ENCODE results near the gene SMARCA2.

The SMARCA2 gene

DNA sequence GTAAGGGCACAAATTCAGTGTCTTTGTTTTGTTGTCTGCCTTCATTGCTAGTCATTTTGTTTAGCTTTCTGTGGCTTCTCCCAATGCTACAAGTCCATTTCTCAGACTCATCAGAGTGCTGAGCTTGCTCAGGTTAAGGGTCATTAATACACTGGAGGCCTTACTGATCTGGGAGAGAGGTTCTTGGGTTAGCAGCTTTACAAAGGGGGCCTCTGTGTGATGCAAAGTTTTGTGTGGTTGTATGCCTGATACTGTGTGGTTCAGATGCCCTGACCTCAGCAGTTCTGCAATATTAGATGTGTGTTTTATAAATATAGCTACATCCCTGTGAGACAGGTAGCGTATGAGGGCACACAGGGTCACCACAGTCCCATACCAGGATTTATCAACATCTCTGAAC lies 34.8 kb upstream of the SMARCA2 start:
- TF ChIP-seq, protein P1, sequence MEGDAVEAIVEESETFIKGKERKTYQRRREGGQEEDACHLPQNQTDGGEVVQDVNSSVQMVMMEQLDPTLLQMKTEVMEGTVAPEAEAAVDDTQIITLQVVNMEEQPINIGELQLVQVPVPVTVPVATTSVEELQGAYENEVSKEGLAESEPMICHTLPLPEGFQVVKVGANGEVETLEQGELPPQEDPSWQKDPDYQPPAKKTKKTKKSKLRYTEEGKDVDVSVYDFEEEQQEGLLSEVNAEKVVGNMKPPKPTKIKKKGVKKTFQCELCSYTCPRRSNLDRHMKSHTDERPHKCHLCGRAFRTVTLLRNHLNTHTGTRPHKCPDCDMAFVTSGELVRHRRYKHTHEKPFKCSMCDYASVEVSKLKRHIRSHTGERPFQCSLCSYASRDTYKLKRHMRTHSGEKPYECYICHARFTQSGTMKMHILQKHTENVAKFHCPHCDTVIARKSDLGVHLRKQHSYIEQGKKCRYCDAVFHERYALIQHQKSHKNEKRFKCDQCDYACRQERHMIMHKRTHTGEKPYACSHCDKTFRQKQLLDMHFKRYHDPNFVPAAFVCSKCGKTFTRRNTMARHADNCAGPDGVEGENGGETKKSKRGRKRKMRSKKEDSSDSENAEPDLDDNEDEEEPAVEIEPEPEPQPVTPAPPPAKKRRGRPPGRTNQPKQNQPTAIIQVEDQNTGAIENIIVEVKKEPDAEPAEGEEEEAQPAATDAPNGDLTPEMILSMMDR (conservative IDR thresholded peaks at IDR 0.05; ENCODE audit: low read depth, low read length) = no peak
- H3K27ac ChIP-seq = peak overlapping the region; percentile 87
- H3K4me1 ChIP-seq (ENCODE audit: low read depth, poor library complexity, severe bottlenecking) = peaks cover 69% of the 10 kb centered on the region
- peak overlapping the region; percentile 57 for H3K9ac ChIP-seq
- no peak overlapping the region for H3K4me3 ChIP-seq (IDR thresholded peaks at IDR 0.05; ENCODE audit: insufficient read depth, low read depth, low read length)
- H4K20me1 ChIP-seq (ENCODE audit: insufficient read depth) = no peaks in the 10 kb centered on the region
- no peaks in the 10 kb centered on the region for H3K27me3 ChIP-seq (ENCODE audit: insufficient read depth, low read depth)
- no peaks in the 10 kb centered on the region for H3K36me3 ChIP-seq (ENCODE audit: insufficient read depth)
- H3K4me2 ChIP-seq = peak overlapping the region; percentile 78
- peaks cover 5% of the 10 kb centered on the region; the same call in 1 of the 2 replicates for H3K79me2 ChIP-seq (ENCODE audit: insufficient read depth, low read depth)
- H2AFZ ChIP-seq (ENCODE audit: low read depth) = peak overlapping the region; percentile 5; the same call in 1 of the 2 replicates

DNA sequence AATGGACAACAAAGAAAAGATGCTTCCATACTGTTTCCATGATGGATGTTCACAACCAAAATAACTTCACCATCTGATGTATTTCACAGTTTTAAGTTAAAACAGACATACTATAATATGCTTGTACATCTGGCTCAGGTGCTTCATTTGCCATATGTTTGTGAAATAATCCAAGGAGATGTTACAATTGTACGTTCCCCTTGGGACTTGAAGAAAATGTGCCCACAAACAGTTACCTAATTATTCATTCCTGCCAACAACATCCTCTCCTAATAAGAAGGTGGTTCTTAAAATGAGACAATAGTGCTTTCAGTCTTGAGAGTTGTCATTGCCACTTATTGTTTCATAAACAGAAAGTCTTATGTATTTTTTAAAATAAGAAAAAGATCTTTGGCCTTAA lies 33.1 kb upstream of the SMARCA2 start:
- H3K36me3 ChIP-seq (ENCODE audit: insufficient read depth) = no peaks in the 10 kb centered on the region
- peaks cover 65% of the 10 kb centered on the region for H3K4me1 ChIP-seq (ENCODE audit: low read depth, poor library complexity, severe bottlenecking)
- peak overlapping the region; percentile 87 for H3K27ac ChIP-seq
- H3K4me2 ChIP-seq = peak overlapping the region; percentile 78
- H3K9ac ChIP-seq = peak overlapping the region; percentile 57; the same call in 1 of the 2 replicates
- peaks cover 5% of the 10 kb centered on the region; the same call in 1 of the 2 replicates for H3K79me2 ChIP-seq (ENCODE audit: insufficient read depth, low read depth)
- H2AFZ ChIP-seq (ENCODE audit: low read depth) = no peak overlapping the region
- H3K4me3 ChIP-seq (IDR thresholded peaks at IDR 0.05; ENCODE audit: insufficient read depth, low read depth, low read length) = no peak overlapping the region
- TF ChIP-seq, protein P1 (conservative IDR thresholded peaks at IDR 0.05; ENCODE audit: low read depth, low read length) = no peak
- no peaks in the 10 kb centered on the region for H3K27me3 ChIP-seq (ENCODE audit: insufficient read depth, low read depth)
- H4K20me1 ChIP-seq (ENCODE audit: insufficient read depth) = no peaks in the 10 kb centered on the region

DNA sequence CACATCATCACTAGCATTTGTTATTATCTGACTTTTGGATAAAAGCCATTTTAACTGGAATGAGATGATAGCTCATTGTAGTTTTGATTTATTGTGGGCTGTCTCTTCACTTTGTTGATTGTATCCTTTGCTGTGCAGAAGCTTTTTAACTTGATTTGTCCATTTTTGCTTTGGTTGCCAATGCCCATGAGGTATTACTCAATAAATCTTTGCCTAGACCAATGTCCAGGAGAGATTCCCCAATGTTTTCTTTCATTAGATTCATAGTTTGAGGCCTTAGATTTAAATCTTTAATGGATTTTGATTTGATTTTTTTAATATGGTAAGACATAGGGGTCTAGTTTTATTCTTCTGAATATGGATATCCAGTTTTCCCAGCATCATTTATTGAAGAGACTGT lies 28.8 kb upstream of the SMARCA2 start:
- Histone ChIP-seq H3K79me2 (ENCODE audit: insufficient read depth, low read depth) (peaks cover 5% of the 10 kb centered on the region; the same call in 1 of the 2 replicates), H3K9ac (no peak overlapping the region), H4K20me1 (ENCODE audit: insufficient read depth) (no peaks in the 10 kb centered on the region), H3K4me3 (IDR thresholded peaks at IDR 0.05; ENCODE audit: insufficient read depth, low read depth, low read length) (no peak overlapping the region), H3K27me3 (ENCODE audit: insufficient read depth, low read depth) (no peaks in the 10 kb centered on the region), H3K4me2 (no peak overlapping the region), H3K36me3 (ENCODE audit: insufficient read depth) (no peaks in the 10 kb centered on the region), H3K27ac (no peak overlapping the region), H3K4me1 (ENCODE audit: low read depth, poor library complexity, severe bottlenecking) (peaks cover 25% of the 10 kb centered on the region), H2AFZ (ENCODE audit: low read depth) (no peak overlapping the region)
- TF ChIP-seq, protein P1 (conservative IDR thresholded peaks at IDR 0.05; ENCODE audit: low read depth, low read length) = no peak

DNA sequence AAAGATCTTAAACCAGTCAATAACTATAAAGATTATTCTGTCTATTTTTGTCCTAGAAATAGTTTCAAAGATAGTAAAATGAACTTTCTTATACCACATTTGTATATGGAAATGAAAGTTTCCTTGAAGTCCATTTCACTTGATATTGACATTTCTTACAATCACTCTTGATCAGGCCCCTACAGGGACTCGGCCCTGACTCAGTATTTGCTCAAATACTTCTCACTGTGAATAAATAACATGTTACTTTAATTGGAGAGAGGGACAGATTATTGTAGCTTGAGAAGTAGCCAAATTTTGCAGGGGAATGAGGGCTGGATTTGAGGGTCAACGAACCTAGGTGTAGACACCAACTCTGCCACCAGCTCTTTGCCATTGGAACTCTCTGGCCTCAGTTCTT lies 25.6 kb upstream of the SMARCA2 start:
- H3K36me3 ChIP-seq (ENCODE audit: insufficient read depth) = no peaks in the 10 kb centered on the region
- H3K4me2 ChIP-seq = no peak overlapping the region

More for the DNA sequence above, 25.6 kb upstream of the SMARCA2 start:
- Histone ChIP-seq H2AFZ (ENCODE audit: low read depth) (no peak overlapping the region), H3K27ac (no peak overlapping the region), H3K4me1 (ENCODE audit: low read depth, poor library complexity, severe bottlenecking) (no peaks in the 10 kb centered on the region), H3K27me3 (ENCODE audit: insufficient read depth, low read depth) (no peaks in the 10 kb centered on the region), H4K20me1 (ENCODE audit: insufficient read depth) (no peaks in the 10 kb centered on the region), H3K9ac (no peak overlapping the region), H3K79me2 (ENCODE audit: insufficient read depth, low read depth) (no peaks in the 10 kb centered on the region), H3K4me3 (IDR thresholded peaks at IDR 0.05; ENCODE audit: insufficient read depth, low read depth, low read length) (no peak overlapping the region)
- TF ChIP-seq, protein P1 (conservative IDR thresholded peaks at IDR 0.05; ENCODE audit: low read depth, low read length) = no peak
